ENCODE measurements around the gene OR5AP2. TPM values are rescaled to one million over a fixed set of nuclear protein-coding genes. Genes with fewer than 3 reads are reported as not detected.

OR5AP2 gene
- total RNA-seq, 1 donor from 2014 or later: not detected

Other genes starting within 250 kb of the OR5AP2 start
- gene OR5AL1, start 229.7 kb downstream of the OR5AP2 start, total RNA-seq: not detected in 2 replicates
- gene OR5M3, start 169.1 kb downstream of the OR5AP2 start, total RNA-seq: not detected in 2 replicates
- gene OR5M8, start 151.1 kb downstream of the OR5AP2 start, total RNA-seq: not detected in 2 replicates
- not detected in 2 replicates for gene OR5M11, start 99.2 kb downstream of the OR5AP2 start, total RNA-seq
- gene OR5M10, start 64.7 kb downstream of the OR5AP2 start, total RNA-seq: not detected in 2 replicates
- gene OR5M1, start 27.6 kb downstream of the OR5AP2 start, total RNA-seq: not detected in 2 replicates
- not detected in 2 replicates for gene OR5AR1, start 21.2 kb upstream of the OR5AP2 start, total RNA-seq
- not detected in 2 replicates for gene OR9G1, start 56.7 kb upstream of the OR5AP2 start, total RNA-seq
- gene OR9G4, start 106.3 kb upstream of the OR5AP2 start, total RNA-seq: not detected in 2 replicates